Muscle layer of colon (tissue), 2 donors: Measurements from ENCODE around the gene CEP83.
"Not testable (repeated sequence)": the region's sequence is repeated elsewhere in the genome, so short reads cannot be mapped to it uniquely, and the experiment has no call there.

Source experiments
- H3K27ac ChIP-seq: one replicate; pipeline ENCODE4 v1.7.0; 2013; ENCODE audit warnings: low read depth, mild to moderate bottlenecking, low read length, moderate library complexity
- H3K27me3 ChIP-seq, 2 donors: one replicate each; pipeline ENCODE4 v1.7.0; 2013; ENCODE audit warnings: low read length in 2 of 2, mild to moderate bottlenecking in 2 of 2; ENCODE audit not compliant: insufficient read depth in 2 of 2, control insufficient read depth in 1 of 2
- H3K36me3 ChIP-seq: one replicate; pipeline ENCODE4 v1.7.0; 2013; ENCODE audit warnings: mild to moderate bottlenecking, low read length; ENCODE audit not compliant: insufficient read depth
- H3K4me1 ChIP-seq: one replicate; pipeline ENCODE4 v1.7.0; 2013; ENCODE audit warnings: mild to moderate bottlenecking, low read length; ENCODE audit not compliant: insufficient read depth
- H3K4me3 ChIP-seq, 2 donors: one replicate each; pipeline ENCODE4 v1.7.0; 2013; ENCODE audit warnings: low read length in 2 of 2, low read depth in 1 of 2, mild to moderate bottlenecking in 1 of 2, moderate library complexity in 1 of 2
- H3K9ac ChIP-seq: one replicate; pipeline ENCODE4 v1.7.0; 2013; ENCODE audit warnings: low read length
- H3K9me3 ChIP-seq: one replicate; pipeline ENCODE4 v1.7.0; 2013; ENCODE audit warnings: mild to moderate bottlenecking, low read length
- donor health status: abdominal sarcoma.
- donor health status: Adenocarcinoma of cecum.

CEP83 gene

GRCh38 chr12:94401326-94401725 is 58.3 kb downstream of the CEP83 start:
- Histone ChIP-seq H3K36me3 (no peaks in the 10 kb centered on the region), H3K4me1 (peaks cover 11% of the 10 kb centered on the region), H3K9me3 (no peaks in the 10 kb centered on the region), H3K27ac (no peak overlapping the region), H3K27me3 (no peaks in the 10 kb centered on the region), H3K4me3 (no peak overlapping the region), H3K9ac (no peak overlapping the region)

- H3K27me3 ChIP-seq, H3K4me3 ChIP-seq, H3K4me1 ChIP-seq, H3K27ac ChIP-seq, H3K36me3 ChIP-seq, H3K9me3 ChIP-seq, H3K9ac ChIP-seq: not testable (repeated sequence)
Observed at GRCh38 chr12:94398685-94399084, 61.0 kb downstream of the CEP83 start.

- H3K9ac ChIP-seq, result no peak overlapping the region
- H3K4me1 ChIP-seq, result no peaks in the 10 kb centered on the region
Observed at GRCh38 chr12:94397401-94397800, 62.3 kb downstream of the CEP83 start.

GRCh38 chr12:94396014-94396413 is 63.7 kb downstream of the CEP83 start:
- H3K9ac ChIP-seq, H3K36me3 ChIP-seq, H3K4me3 ChIP-seq, H3K9me3 ChIP-seq, H3K4me1 ChIP-seq, H3K27me3 ChIP-seq, H3K27ac ChIP-seq: not testable (repeated sequence)

More at GRCh38 chr12:94397401-94397800, 62.3 kb downstream of the CEP83 start:
- Histone ChIP-seq H3K27ac (no peak overlapping the region), H3K36me3 (no peaks in the 10 kb centered on the region), H3K4me3 (no peak overlapping the region), H3K27me3 (no peaks in the 10 kb centered on the region), H3K9me3 (no peaks in the 10 kb centered on the region)

GRCh38 chr12:94390130-94390485 is 69.6 kb downstream of the CEP83 start:
- Histone ChIP-seq H3K9ac (no peak overlapping the region), H3K4me3 (no peak overlapping the region), H3K36me3 (peaks cover 2% of the 10 kb centered on the region), H3K4me1 (no peaks in the 10 kb centered on the region), H3K27me3 (no peaks in the 10 kb centered on the region), H3K9me3 (no peaks in the 10 kb centered on the region), H3K27ac (no peak overlapping the region)

GRCh38 chr12:94389482-94390129 is 70.1 kb downstream of the CEP83 start:
- H3K9me3 ChIP-seq, H3K4me3 ChIP-seq: not testable (repeated sequence)

GRCh38 chr12:94386422-94386821 is 73.2 kb downstream of the CEP83 start:
- Histone ChIP-seq H3K27ac (no peak overlapping the region), H3K4me3 (no peak overlapping the region), H3K4me1 (no peaks in the 10 kb centered on the region), H3K9ac (no peak overlapping the region), H3K9me3 (peaks cover 4% of the 10 kb centered on the region), H3K27me3 (no peaks in the 10 kb centered on the region), H3K36me3 (peaks cover 4% of the 10 kb centered on the region)

More at GRCh38 chr12:94389482-94390129, 70.1 kb downstream of the CEP83 start:
- H3K27ac ChIP-seq, H3K4me1 ChIP-seq, H3K36me3 ChIP-seq, H3K27me3 ChIP-seq, H3K9ac ChIP-seq: not testable (repeated sequence)

GRCh38 chr12:94384030-94384429 is 75.6 kb downstream of the CEP83 start:
- no peak overlapping the region for H3K4me3 ChIP-seq
- H3K27me3 ChIP-seq, result no peaks in the 10 kb centered on the region
- no peaks in the 10 kb centered on the region for H3K4me1 ChIP-seq
- H3K9me3 ChIP-seq, result peaks cover 4% of the 10 kb centered on the region
- H3K36me3 ChIP-seq, result peaks cover 4% of the 10 kb centered on the region
- H3K27ac ChIP-seq, result no peak overlapping the region
- no peak overlapping the region for H3K9ac ChIP-seq

- H3K9me3 ChIP-seq, result peaks cover 4% of the 10 kb centered on the region
- H3K4me3 ChIP-seq, result no peak overlapping the region
- peaks cover 4% of the 10 kb centered on the region for H3K36me3 ChIP-seq
- no peak overlapping the region for H3K27ac ChIP-seq
- no peak overlapping the region for H3K9ac ChIP-seq
- no peaks in the 10 kb centered on the region for H3K27me3 ChIP-seq
- no peaks in the 10 kb centered on the region for H3K4me1 ChIP-seq
Observed at GRCh38 chr12:94380507-94380906, 79.2 kb downstream of the CEP83 start.

GRCh38 chr12:94379479-94380113 is 80.1 kb downstream of the CEP83 start:
- no peak overlapping the region for H3K27ac ChIP-seq
- H3K36me3 ChIP-seq, result no peaks in the 10 kb centered on the region

GRCh38 chr12:94377599-94377998 is 82.1 kb downstream of the CEP83 start:
- no peak overlapping the region for H3K9ac ChIP-seq

More at GRCh38 chr12:94379479-94380113, 80.1 kb downstream of the CEP83 start:
- no peak overlapping the region for H3K4me3 ChIP-seq
- H3K9me3 ChIP-seq, result peaks cover 4% of the 10 kb centered on the region
- no peak overlapping the region for H3K9ac ChIP-seq
- H3K4me1 ChIP-seq, result no peaks in the 10 kb centered on the region
- H3K27me3 ChIP-seq, result no peaks in the 10 kb centered on the region

GRCh38 chr12:94374124-94374523 is 85.5 kb downstream of the CEP83 start:
- Histone ChIP-seq H3K4me1 (no peaks in the 10 kb centered on the region), H3K27me3 (no peaks in the 10 kb centered on the region), H3K9ac (no peak overlapping the region), H3K27ac (no peak overlapping the region), H3K36me3 (no peaks in the 10 kb centered on the region), H3K9me3 (no peaks in the 10 kb centered on the region), H3K4me3 (no peak overlapping the region)

More at GRCh38 chr12:94377599-94377998, 82.1 kb downstream of the CEP83 start:
- Histone ChIP-seq H3K27me3 (no peaks in the 10 kb centered on the region), H3K36me3 (no peaks in the 10 kb centered on the region), H3K27ac (no peak overlapping the region), H3K9me3 (no peaks in the 10 kb centered on the region), H3K4me1 (no peaks in the 10 kb centered on the region), H3K4me3 (no peak overlapping the region)
